ENCODE results near the gene GPM6B. TPM values are rescaled to one million over a fixed set of nuclear protein-coding genes. Genes with fewer than 3 reads are reported as not detected.

Gene GPM6B, protein sequence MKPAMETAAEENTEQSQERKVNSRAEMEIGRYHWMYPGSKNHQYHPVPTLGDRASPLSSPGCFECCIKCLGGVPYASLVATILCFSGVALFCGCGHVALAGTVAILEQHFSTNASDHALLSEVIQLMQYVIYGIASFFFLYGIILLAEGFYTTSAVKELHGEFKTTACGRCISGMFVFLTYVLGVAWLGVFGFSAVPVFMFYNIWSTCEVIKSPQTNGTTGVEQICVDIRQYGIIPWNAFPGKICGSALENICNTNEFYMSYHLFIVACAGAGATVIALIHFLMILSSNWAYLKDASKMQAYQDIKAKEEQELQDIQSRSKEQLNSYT
- polyA plus RNA-seq, result 1 to 10 TPM; 1.3 to 2.8 (median 2.1) TPM

DNA sequence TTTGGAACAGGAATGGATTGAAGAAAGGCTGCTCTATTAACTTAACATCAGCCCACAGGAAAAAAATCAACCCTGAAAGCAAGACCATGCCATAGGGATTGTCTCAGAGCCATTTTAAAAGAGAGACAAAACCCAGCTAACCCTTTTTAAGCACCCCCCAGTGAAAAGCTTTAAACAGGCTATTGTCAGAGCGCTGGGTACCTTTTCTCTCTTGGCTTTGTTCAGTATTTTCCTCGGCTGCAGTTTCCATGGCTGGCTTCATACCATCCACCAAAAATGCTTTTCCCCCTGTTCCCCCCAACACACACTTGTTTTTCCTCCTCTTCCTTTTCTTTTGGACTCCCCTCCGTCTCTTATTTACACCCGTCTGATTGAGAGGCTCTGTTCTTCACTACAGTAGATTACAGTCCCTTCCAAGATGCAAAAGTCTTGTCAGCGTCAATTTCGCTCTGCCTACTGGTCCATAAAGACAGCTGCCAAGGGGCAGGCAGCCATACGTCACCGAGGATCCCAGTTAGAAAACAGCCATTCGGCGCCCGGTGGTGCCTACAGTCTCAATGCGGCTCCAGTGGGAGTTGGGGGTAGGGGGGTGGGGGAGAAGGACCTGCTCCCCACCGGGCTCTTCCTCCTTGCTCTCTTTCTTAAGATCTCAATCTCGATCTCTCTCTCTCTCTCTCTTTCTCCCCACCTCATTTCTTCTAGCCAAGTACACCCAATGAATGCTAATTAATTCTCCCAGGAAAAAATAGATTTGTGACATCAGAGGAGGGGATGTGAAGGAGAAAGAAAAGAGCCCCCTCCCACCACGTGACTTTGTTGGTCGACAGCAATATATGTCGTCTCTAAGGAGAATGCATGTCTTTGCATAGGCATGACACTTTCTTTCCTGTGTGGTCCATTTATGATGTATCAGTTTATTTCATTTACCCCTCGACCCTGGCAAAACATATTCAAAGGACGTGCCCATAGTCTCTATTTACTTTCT, at the start of gene GPM6B:
Gene GPM6B (minus strand): TSS at position 451 of the 985 bp plus-strand sequence. CDS start 189 bp downstream, at position 262.
- no peak within 1 kb of the TSS for H3K27ac ChIP-seq (ENCODE audit: low read depth, low read length)
- WGBS, 3 donors, result 37 to 64% (median 43%) methylated on average over 18 to 19 of the region's 19 CpGs

DNA sequence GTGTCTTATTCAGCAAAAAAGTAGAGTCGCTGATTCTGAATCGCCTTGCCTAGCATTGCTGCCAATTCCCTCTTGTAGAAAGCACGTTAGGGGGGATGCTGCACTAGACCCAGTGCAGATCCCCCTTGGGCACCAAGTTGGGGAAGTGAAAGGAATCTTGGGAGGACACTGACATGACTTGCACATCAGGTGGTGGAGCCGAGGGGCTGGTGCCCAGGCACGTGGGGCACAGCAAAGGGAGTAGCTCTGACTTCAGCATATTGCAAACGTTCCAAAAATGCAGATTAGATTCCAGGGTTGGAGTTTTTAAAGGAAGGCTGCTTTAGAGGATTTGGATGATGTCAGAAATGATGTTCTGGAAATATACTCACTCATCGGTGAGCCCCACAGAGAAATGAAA, 47.4 kb upstream of the GPM6B start:
- 51 to 72% (median 53%) methylated on average over 7 of the region's 7 CpGs for WGBS, 3 donors
- H3K27ac ChIP-seq (ENCODE audit: low read depth, low read length), result no peak overlapping the region

DNA sequence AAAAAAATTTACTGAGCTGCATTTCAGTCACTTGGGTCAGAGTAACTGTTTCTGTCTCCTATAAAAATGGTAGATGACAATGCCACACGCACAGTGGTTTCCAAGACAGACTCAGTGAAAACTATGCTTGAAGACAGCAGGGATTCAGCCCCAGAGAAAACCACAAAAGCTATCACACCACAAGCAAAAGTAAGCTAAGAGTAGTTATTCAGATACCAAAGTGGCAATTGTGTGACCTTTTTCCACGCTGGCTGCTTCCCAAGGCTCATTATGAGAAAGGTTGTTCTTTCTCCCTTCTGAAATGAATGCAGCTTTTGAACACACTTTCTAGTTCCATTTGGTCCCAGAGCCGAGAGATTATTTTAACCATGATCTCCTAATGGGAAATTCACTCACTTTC, 46.4 kb upstream of the GPM6B start:
- 67 to 68% (median 68%) methylated on average over 3 of the region's 3 CpGs for WGBS, 3 donors
- H3K27ac ChIP-seq (ENCODE audit: low read depth, low read length), result no peak overlapping the region

DNA sequence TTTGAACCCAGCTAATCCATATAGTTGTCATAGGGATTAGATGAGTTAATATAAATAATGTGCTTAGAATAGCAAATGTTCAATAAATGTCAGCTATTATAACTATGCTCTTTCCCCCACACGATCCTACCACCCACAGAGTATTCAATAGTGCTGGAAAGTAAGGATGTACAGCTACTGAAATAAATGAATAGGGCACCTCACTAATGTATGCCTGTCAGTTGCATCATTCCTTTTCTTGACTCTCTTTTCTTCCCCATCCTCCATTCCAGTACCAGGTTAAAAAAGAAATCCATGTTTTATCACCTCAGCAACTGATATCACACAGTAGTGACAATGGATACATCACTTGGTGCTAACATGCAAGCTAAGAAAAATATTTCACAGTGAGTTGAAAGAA, 42.8 kb upstream of the GPM6B start:
- 51 to 75% (median 63%) methylated on average over 1 of the region's 1 CpG for WGBS, 3 donors
- H3K27ac ChIP-seq (ENCODE audit: low read depth, low read length), result no peak overlapping the region

DNA sequence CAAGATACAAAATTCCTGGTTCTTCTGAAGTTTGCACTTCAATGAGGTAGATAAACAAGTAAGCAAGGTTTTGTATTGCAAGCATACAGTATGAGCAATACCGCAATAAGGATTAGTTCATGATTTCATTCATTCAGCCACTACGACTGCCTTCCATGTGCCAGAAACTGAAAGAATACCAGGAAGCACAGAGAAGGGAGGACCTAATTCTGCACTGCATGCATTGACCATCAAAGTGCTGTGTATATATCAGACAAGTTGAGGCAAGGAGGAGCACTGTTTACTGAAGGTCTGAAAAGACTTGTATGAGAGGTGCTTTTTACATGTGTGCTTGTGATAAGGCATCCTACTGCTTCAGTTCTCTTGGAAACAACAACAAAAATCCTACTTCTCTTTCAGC, 40.9 kb upstream of the GPM6B start:
- H3K27ac ChIP-seq (ENCODE audit: low read depth, low read length), result no peak overlapping the region
- WGBS, 3 donors, result 79 to 80% (median 79%) methylated on average over 2 of the region's 2 CpGs

DNA sequence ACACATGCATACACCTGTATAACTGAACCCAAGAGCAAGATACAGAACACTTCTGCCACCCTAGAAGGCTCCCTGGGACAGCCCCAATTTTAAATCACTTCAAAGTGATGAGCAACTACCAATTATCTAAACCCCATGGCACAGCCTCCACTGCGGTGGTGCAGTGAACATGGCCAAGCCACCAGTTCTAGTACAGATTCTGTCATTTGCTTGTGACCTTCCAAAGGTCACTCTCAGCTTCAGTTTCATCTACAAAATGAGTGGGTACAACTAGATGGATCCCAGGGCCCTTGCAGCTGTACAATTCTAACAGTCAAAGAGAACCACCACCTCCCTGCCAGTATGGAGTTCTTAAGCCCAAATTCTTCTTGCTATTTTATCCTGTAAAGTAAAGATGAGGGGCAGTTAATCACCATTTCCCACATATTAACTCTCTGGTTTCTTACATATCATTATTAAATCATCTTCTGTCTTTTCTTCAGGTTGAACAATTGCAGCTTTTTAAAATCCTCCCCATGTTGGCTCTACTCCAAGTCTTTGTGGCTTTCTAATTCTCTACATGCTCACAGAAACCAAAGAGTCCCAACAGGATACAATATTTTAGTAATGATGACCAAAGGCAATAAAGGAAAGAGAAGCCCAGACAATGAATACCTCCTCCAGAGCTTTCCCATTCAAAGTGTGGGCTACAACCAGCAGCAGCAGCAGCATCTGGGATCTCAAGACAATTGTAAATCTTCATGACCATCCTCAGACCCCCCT, 39.0 kb upstream of the GPM6B start:
- H3K27ac ChIP-seq (ENCODE audit: low read depth, low read length), result no peak overlapping the region
- WGBS, 3 donors, result 86 to 96% (median 92%) methylated on average over 1 of the region's 1 CpG

DNA sequence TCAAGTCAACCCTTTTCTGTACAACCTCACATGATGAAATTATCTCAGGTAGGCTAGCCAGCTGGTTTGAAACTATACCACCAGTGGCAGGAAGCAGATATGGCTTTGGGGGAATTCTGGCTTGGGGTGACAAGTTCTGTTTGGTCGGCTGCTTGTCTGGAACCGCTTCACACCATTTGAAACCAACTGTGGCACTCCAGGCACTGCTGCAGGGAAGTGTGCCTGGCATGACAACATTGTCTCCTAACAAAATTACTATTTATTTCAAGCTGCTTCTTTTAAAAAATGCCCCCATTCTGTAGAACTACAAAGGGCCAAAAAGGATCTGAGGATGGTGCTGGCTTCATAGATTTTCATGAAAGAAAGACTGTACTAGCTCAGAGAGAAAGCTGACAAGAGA, 37.1 kb upstream of the GPM6B start:
- no peak overlapping the region for H3K27ac ChIP-seq (ENCODE audit: low read depth, low read length)

DNA sequence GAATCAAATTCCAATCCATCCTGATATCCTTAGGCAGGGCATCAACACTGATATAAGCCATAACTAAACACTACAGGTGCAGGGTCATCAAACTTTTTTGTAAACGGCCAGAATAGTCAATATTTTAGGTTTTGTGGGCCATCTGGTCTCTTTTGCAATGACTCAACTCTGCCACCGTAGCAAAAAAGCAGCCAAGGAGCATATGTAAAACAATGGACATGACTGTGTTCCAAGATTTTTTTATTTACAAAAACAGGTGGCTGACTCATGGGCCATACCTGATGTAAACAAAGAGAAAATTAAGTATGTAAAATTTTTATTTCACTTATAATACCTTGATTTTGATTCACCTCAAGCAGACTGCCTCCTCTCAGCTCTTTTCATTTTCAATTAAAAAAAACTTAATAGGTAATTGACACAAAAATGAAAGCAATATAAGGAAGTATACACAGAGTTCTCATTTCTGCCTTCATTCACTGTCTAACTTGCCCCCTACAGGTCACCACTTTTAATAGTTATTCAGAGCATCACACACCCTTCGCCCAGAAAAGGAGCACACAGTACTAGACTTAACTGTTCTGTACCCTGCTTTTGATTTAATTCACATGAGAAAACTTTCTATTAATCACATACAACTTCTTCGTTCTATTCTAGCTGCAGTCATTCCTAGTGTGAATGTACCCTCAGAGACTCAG, 35.3 kb upstream of the GPM6B start:
- no peak overlapping the region for H3K27ac ChIP-seq (ENCODE audit: low read depth, low read length)
- 68% methylated on average over 4 of the region's 4 CpGs for WGBS, 3 donors

More for the DNA sequence above, 37.1 kb upstream of the GPM6B start:
- WGBS, 3 donors, result 72 to 91% (median 73%) methylated on average over 2 of the region's 2 CpGs

DNA sequence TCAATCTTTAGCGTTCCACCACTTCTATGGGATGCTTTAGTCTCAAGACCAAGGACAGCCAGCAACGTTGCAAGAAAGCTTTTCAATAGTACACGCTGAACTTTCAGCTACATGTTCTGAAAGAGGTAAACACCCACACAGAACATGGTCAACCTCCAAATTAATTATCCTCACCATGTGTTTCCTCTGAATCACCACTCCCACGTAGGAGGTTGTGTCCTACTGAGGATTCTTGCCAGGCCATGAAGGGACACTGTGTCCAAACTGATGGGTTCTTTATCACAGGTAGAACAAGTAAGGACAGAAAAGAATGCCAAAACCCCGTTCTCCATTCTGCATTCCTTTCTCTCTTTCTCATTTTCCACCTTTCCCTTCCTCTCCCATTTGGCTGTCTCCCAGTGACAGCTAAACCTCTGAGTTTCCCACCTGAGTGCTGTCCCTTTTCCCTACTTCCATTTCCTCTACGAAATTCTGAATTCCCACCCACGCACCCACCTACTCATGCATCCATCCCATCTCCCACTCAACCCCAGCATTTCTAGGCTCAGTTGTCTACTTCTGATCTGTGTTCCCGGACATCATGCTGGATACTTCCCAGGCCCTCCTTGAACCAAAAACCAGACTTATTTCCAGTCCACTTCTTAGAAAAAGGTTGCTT, 29.0 kb upstream of the GPM6B start:
- 70 to 76% (median 76%) methylated on average over 8 of the region's 8 CpGs for WGBS, 3 donors
- H3K27ac ChIP-seq (ENCODE audit: low read depth, low read length), result no peak overlapping the region

DNA sequence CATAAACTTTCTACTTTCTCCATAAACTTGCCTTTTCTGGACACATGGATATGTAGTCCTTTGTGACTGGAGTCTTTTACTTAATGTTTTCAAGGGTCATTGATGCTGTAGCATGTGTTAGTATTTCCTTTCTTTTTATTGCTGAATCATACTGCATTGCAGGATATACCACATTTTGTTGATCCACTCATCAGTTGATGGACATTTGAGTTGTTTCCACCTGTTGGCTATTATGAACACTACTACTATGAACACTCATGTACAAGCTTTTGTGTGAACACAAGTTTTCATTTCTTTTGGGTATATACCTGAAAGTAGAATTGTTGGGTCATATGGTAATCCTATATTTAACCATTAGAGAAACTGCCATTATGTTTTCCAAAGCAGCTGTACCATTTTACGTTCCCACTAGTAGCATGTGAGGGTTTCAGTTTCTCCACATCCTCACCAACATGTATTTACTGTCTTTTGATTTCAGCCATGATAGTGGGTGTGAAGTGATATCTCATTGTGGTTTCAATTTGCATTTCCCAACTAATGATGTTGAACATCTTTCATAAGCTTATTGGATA, 26.3 kb upstream of the GPM6B start:
- 73 to 90% (median 86%) methylated on average over 1 of the region's 1 CpG for WGBS, 3 donors
- H3K27ac ChIP-seq (ENCODE audit: low read depth, low read length), result no peak overlapping the region

DNA sequence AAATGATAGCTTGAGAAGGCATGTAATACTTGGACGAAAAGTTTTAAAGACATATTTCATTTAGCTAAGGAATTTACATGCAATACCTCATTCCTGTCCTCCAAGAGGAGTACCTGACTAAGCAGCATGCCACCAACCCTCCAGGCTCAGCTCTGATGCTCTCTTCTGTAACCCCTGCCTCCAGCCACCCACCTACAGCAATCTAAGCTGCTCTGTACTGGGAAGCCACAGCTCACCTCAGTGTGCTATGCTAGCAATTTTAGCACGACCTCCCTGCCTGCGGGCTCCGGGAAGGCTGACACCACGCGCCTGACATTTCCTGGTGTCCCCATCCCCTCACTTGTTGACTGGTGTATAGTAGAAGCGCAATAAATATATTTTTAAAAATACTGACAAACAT, 23.2 kb upstream of the GPM6B start:
- H3K27ac ChIP-seq (ENCODE audit: low read depth, low read length), result no peak overlapping the region
- 77 to 94% (median 82%) methylated on average over 3 to 7 of the region's 7 CpGs for WGBS, 3 donors

DNA sequence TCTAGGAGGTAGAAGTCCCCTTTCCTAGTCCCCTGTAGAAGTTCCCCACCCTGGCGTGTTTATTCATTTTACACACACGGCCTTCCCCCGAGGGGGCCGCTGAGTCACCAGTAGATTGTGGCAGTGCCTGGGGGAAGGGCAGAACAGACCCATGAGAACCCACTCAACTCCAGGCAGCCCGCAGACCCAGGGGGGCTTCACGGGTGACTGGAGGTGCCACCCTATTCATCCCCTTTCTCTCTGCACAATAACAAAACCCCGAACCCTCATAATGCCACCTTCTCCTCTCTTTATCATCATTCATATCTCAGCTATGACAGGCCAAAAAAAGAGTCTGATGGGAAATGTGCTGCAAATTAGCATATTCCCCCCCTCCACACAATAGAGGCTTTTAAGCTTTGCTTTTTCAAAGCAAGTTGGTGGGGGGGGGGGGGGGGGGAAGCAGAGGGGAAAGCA, 20.4 kb upstream of the GPM6B start:
- WGBS, 3 donors, result 34 to 55% (median 36%) methylated on average over 7 of the region's 7 CpGs
- H3K27ac ChIP-seq (ENCODE audit: low read depth, low read length), result no peak overlapping the region

DNA sequence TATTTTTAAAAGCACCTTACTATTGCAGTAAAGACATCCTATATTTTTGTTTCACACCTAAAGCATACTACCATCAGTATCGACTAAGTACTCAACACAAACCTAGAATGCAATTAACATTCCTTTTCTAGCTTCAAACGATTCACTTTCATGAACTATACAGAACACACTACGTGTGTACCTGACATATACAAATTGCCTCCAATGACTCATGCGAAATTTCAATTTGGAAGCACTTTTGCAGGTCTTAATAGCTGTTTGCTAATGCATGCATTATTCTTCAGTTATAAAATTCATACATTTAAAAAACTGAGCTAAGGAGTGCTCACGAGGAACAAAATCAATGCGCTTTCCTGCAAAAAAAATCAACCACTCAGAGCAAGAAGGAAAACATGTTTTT, 19.7 kb upstream of the GPM6B start:
- H3K27ac ChIP-seq (ENCODE audit: low read depth, low read length), result no peak overlapping the region
- WGBS, 3 donors, result 44 to 72% (median 62%) methylated on average over 6 of the region's 6 CpGs

DNA sequence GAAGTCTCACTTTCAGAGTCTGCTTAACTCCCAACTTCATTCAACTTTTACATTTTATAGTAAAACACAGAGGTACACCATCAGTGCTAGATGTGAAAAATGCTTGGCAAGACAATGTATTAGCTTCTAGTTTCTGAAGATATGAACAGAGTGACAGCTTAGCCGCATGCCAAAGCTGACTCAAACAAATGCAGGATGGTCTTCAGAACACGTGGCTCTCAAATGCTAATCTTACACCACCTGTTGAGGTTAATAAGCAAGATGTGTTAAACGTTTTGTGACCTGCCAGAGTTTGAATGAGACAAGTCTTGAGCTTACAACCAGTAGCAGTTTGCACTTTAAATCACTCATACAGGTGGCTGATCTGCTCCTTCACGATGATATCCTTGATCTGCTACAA, 18.9 kb upstream of the GPM6B start:
- WGBS, 3 donors, result 27 to 57% (median 40%) methylated on average over 4 of the region's 4 CpGs
- no peak overlapping the region for H3K27ac ChIP-seq (ENCODE audit: low read depth, low read length)

DNA sequence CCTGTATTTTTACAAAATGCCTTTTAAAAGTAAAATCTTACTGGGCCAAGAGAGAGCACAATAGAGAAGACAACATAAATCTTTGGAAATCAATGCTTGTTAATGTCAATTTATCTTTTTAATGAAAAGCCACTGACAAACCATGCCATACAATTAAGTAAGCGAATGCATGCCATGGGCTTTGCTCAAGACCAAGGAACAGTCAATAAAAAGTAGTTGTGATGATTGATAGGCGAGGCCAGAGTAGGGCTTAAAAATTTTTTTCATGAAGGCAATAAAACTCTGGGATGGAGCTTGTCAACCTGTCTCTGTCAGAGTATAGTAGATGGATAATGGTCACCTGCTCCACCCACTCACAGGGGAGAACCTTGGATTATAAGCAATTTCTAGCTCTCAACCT, 17.5 kb upstream of the GPM6B start:
- 80 to 95% (median 87%) methylated on average over 2 of the region's 2 CpGs for WGBS, 3 donors
- H3K27ac ChIP-seq (ENCODE audit: low read depth, low read length), result no peak overlapping the region

DNA sequence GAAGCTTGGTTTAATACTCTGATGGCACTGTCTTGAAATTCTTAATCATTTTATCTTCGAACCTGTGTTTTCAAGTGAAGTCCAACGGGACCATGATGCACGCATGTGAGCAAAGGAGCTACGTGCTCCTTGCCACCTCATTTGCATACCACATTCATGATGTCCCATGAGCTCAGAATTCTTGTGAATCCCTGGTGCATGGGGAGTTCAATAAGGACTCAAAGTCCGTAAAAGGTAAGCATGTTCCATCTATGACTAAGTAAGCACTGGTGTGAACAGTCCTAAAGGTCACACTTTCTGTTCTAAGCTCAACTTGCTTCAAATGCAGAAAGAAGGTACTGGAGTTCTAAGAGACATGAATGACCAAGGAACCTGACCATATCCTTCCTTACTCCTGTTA, 13.1 kb upstream of the GPM6B start:
- WGBS, 3 donors, result 90 to 96% (median 90%) methylated on average over 5 of the region's 5 CpGs
- no peak overlapping the region for H3K27ac ChIP-seq (ENCODE audit: low read depth, low read length)

DNA sequence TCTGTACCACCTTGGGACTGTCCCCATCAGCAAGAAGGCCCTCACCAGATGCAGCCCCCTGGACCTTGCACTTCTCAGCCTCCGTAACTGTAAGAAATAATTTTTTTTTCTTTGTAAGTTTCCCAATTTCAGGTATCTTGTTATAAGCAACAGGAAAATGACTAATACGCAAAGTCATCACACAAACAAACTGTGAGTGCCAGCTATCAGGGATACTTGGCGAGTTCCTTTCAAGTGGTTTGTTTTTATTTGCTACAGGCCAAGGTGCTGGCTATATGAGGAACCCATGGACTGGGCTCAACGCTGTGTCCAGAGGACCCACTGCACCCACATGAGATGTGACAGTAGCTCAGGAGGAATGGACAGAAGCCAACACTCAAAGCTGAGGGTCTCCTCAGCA, 11.5 kb upstream of the GPM6B start:
- WGBS, 3 donors, result 87 to 98% (median 88%) methylated on average over 3 to 4 of the region's 4 CpGs
- H3K27ac ChIP-seq (ENCODE audit: low read depth, low read length), result no peak overlapping the region
